GM06990 (cell line): ENCODE data around the gene PURA.

Experiments used
- DNase-seq: peaks from one replicate; pipeline ENCODE4 v3.0.0-alpha.2; 2011; ENCODE audit not compliant: insufficient read length; ENCODE audit errors: extremely low read depth
- H3K27me3 ChIP-seq: replicated peaks from 2 replicates; pipeline ENCODE4 v1.6.0; 2011; ENCODE audit warnings: low read length; ENCODE audit not compliant: control insufficient read depth, insufficient read depth
- H3K36me3 ChIP-seq: 2 replicates; pipeline ENCODE4 v1.5.1; 2011; ENCODE audit warnings: low read length; ENCODE audit not compliant: control insufficient read depth, insufficient read depth
- H3K4me3 ChIP-seq: replicated peaks from 2 replicates; pipeline ENCODE4 v1.5.1; 2011; ENCODE audit warnings: low read depth, mild to moderate bottlenecking, control low read depth, low read length
- TF ChIP-seq, protein P1 (sequence below): IDR thresholded peaks from 2 replicates; pipeline ENCODE4 v1.5.1; 2011; ENCODE audit warnings: low read length, control low read depth, mild to moderate bottlenecking, inconsistent platforms; ENCODE audit not compliant: insufficient read depth, poor library complexity, severe bottlenecking

The PURA gene

DNA sequence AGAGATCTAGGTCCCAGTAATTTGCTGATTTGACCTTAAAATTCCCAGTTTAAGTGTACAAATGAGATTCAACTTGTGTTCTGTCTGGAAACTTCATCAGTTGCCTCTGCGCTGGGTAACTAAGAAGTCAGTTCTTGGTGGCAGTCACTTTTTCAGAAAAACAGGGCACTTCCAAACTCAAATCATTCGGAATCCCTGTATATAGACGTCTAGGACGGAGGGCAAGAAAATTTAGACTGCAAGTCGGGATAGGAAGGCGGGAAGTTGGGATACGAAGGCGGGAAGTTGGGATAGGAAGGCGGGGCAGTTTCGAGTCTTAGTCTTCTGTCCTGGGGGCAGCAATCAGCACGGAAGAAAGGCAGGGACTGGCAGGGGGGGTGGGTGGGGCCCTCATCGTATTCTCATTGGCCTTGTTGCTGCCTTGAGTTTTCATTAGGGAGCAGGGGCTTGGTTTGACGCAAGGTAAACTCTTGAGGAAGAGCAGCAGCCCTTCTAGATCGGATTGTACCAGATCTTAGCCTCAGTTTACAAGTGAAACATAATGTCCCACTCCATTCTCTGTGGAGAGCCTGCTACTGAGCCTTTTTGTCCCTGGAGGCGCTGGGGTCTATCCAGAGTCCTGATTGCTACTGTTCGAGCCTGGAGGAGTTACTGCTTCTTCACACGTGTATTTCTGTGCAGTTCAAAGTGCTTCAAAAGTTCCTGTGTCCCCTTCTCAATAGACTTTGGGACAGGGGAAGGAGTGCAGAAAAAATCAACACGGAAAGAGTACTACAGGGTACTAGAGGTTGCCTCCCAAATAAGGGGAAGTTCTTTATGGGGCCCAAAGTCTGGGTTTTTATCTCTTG lies 2.7 kb upstream of the PURA start:
- no peaks in the 10 kb centered on the region for H3K27me3 ChIP-seq
- TF ChIP-seq, protein P1, sequence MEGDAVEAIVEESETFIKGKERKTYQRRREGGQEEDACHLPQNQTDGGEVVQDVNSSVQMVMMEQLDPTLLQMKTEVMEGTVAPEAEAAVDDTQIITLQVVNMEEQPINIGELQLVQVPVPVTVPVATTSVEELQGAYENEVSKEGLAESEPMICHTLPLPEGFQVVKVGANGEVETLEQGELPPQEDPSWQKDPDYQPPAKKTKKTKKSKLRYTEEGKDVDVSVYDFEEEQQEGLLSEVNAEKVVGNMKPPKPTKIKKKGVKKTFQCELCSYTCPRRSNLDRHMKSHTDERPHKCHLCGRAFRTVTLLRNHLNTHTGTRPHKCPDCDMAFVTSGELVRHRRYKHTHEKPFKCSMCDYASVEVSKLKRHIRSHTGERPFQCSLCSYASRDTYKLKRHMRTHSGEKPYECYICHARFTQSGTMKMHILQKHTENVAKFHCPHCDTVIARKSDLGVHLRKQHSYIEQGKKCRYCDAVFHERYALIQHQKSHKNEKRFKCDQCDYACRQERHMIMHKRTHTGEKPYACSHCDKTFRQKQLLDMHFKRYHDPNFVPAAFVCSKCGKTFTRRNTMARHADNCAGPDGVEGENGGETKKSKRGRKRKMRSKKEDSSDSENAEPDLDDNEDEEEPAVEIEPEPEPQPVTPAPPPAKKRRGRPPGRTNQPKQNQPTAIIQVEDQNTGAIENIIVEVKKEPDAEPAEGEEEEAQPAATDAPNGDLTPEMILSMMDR = no peak
- no peaks in the 10 kb centered on the region for H3K36me3 ChIP-seq
- H3K4me3 ChIP-seq = no peak overlapping the region
- DNase-seq = no peak

DNA sequence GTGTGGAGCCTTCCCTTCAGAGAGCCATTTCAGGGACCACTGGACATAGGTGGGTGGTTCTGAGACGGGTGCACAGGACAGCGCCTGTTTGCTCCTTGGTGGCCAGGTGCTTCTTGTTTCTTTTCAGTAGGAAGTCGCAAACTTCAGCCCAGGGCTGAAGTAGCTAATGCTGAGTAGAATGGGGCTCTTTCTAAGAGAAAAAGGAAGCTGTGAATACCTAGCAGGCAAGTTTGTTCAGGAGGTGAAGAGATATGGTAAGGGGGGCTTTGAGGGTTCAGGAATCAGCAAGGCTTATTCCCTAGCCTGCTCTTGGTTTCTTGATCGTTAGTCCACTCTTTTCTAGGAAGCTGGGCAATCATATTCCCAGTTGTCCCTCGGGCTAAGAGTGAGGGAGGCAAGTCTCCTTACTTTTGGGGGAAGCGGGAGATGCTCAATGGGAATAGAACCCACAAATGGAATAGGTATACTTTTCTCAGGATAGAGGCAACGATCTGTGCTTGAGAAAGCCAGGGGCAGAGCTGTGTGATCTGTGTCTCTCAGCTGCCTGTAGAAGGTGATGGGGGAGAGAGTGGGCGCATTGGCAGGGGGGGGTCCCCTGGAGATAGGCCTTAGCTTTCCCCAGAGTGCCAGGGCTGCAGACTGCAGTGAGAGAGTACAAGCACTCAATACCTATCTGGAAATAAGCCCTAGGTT lies 1.9 kb upstream of the PURA start:
- no peaks in the 10 kb centered on the region for H3K36me3 ChIP-seq
- H3K4me3 ChIP-seq = no peak overlapping the region
- TF ChIP-seq, protein P1 = no peak
- no peaks in the 10 kb centered on the region for H3K27me3 ChIP-seq
- DNase-seq = no peak

DNA sequence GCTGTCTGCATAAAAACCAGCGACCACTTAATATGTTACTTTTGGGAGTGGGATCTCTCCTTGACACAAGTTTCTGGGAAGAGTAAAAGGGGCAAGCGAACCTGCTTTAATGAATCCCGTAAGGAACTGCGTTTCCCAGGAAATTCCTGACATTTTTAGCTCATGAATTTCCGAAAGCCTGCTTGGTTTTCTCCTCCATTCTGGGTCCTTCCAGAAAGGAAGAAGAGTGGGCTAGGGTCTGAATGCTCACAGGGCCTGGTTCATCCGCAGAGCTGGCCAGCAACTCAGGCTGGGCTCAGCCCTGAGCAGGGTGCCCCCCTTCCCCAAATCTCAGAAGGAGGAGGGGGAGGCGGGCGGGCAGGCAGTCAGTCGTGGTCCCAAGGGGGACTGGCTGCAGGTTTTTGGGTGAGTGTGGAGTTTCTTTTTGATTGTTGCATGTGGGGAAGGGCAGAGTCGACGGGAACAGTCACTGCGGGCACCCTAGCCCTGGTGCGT lies 1.2 kb upstream of the PURA start:
- no peak for DNase-seq
- no peaks in the 10 kb centered on the region for H3K36me3 ChIP-seq
- H3K27me3 ChIP-seq = no peaks in the 10 kb centered on the region
- peak overlapping the region; percentile 84 for H3K4me3 ChIP-seq
- TF ChIP-seq, protein P1 = no peak

DNA sequence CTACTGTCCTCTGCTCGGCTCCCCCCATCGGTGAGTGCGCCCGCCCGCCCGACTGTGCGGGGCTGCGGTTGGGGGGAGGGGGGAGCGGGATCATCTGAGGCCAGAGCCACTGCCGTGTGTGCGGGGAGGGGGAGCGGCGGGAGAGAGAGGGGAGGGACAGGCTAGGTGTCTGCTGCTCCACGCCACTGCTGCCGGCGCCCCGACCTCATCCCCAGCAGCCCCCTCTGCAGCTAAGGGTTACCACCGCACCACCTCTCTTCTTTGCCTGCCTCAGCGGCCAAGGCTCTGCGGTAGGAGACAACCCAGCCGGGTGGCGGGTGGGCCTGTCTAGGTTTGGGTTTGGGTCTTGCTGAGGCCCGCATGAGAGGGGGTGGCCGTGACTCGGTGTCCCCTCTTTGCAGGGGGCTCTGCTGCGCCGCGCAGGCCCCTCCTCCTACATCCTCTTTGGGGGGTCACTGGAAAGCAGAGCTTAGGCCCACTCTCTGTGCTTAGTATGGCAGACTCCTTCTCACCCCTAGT lies 670 bp upstream of the PURA start:
- DNase-seq = no peak
- Histone ChIP-seq H3K4me3 (peak overlapping the region; percentile 84), H3K27me3 (no peaks in the 10 kb centered on the region), H3K36me3 (no peaks in the 10 kb centered on the region)
- TF ChIP-seq, protein P1 = no peak

DNA sequence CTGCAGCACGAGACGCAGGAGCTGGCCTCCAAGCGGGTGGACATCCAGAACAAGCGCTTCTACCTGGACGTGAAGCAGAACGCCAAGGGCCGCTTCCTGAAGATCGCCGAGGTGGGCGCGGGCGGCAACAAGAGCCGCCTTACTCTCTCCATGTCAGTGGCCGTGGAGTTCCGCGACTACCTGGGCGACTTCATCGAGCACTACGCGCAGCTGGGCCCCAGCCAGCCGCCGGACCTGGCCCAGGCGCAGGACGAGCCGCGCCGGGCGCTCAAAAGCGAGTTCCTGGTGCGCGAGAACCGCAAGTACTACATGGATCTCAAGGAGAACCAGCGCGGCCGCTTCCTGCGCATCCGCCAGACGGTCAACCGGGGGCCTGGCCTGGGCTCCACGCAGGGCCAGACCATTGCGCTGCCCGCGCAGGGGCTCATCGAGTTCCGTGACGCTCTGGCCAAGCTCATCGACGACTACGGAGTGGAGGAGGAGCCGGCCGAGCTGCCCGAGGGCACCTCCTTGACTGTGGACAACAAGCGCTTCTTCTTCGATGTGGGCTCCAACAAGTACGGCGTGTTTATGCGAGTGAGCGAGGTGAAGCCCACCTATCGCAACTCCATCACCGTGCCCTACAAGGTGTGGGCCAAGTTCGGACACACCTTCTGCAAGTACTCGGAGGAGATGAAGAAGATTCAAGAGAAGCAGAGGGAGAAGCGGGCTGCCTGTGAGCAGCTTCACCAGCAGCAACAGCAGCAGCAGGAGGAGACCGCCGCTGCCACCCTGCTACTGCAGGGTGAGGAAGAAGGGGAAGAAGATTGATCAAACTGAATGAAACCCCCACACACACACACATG lies 654 bp downstream of the PURA start:
- Histone ChIP-seq H3K36me3 (no peaks in the 10 kb centered on the region), H3K4me3 (peak overlapping the region; percentile 84), H3K27me3 (no peaks in the 10 kb centered on the region)
- peak; percentile 78 for DNase-seq
- TF ChIP-seq, protein P1 = no peak
